Tibial nerve (tissue), 3 donors: ENCODE data around the gene SFXN4.

ENCODE experiments used
- CTCF ChIP-seq, 5 experiments: fragments of 200-600 bp in 3 of 5; fragments of 450-650 bp in 2 of 5; sonication (generic) in 3 of 5; IDR thresholded peaks; one replicate each; pipeline ENCODE4 v1.5.1; 2016 to 2019; ENCODE audit warnings: antibody characterized with exemption in 5 of 5, mild to moderate bottlenecking in 3 of 5, moderate library complexity in 2 of 5
- POLR2A ChIP-seq, 2 donors: fragments of 450-650 bp; IDR thresholded peaks; one replicate each; pipeline ENCODE4 v1.6.1; 2017; ENCODE audit warnings: antibody characterized with exemption in 2 of 2, mild to moderate bottlenecking in 2 of 2, moderate library complexity in 2 of 2

GRCh38 chr10:119131512-119132240 is 33.8 kb downstream of the SFXN4 start:
- TF ChIP-seq CTCF (IDR thresholded peaks at IDR 0.05) (no peak), POLR2A (IDR thresholded peaks at IDR 0.05) (no peak)
